SU-DHL-6 (cell line): ENCODE results near the gene LPCAT1.

Source experiments
- H2AFZ ChIP-seq: fragments of 200-600 bp; sonication (generic); 2 replicates; pipeline ENCODE4 v1.6.1; 2014; ENCODE audit warnings: low read depth, mild to moderate bottlenecking, moderate library complexity, mixed read lengths, antibody characterized with exemption, low read length; ENCODE audit not compliant: severe bottlenecking
- H3F3A ChIP-seq: fragments of 200-600 bp; shearing (Covaris generic); 2 replicates; pipeline ENCODE4 v1.6.0; 2016; ENCODE audit warnings: antibody characterized with exemption, mild to moderate bottlenecking; ENCODE audit not compliant: insufficient read depth
- H3K27ac ChIP-seq: fragments of 200-600 bp; sonication (generic); 2 replicates; pipeline ENCODE4 v1.5.1; 2016; ENCODE audit warnings: low read depth, mild to moderate bottlenecking, low read length, moderate library complexity, mixed read lengths
- H3K27me3 ChIP-seq: fragments of 200-600 bp; sonication (generic), shearing (Covaris generic); 2 replicates; pipeline ENCODE4 v1.6.0; 2014; ENCODE audit warnings: mild to moderate bottlenecking, low read length
- H3K36me3 ChIP-seq: fragments of 200-600 bp; sonication (generic); 2 replicates; pipeline ENCODE4 v1.6.1; 2014; ENCODE audit warnings: mild to moderate bottlenecking, low read length, mixed read lengths
- H3K4me2 ChIP-seq: fragments of 300-600, 200-600 bp; shearing (Covaris generic), sonication (generic); 2 replicates; pipeline ENCODE4 v1.6.0; 2014; ENCODE audit warnings: low read length, low read depth, mild to moderate bottlenecking; ENCODE audit not compliant: poor library complexity, severe bottlenecking
- H3K4me3 ChIP-seq: fragments of 200-600 bp; sonication (generic); 2 replicates; pipeline ENCODE4 v1.5.1; 2014; ENCODE audit warnings: antibody characterized with exemption, low read length, mild to moderate bottlenecking, mixed read lengths; ENCODE audit not compliant: insufficient read depth, poor library complexity, severe bottlenecking
- H3K79me2 ChIP-seq: fragments of 200-600 bp; sonication (generic); 2 replicates; pipeline ENCODE4 v1.6.1; 2014; ENCODE audit warnings: mild to moderate bottlenecking, low read length, moderate library complexity; ENCODE audit not compliant: insufficient read depth
- H3K9ac ChIP-seq: fragments of 200-600 bp; sonication (generic); 2 replicates; pipeline ENCODE4 v1.7.0; 2014; ENCODE audit warnings: mild to moderate bottlenecking, low read length
- H3K9me2 ChIP-seq: fragments of 200-600 bp; sonication (generic); replicated peaks from 2 replicates; pipeline ENCODE4 v1.6.1; 2014; ENCODE audit warnings: low read length; ENCODE audit not compliant: insufficient read depth
- H3K9me3 ChIP-seq: fragments of 200-600 bp; sonication (generic); 2 replicates; pipeline ENCODE4 v1.6.1; 2014; ENCODE audit warnings: low read length, mixed read lengths; ENCODE audit not compliant: insufficient read depth
- H4K20me1 ChIP-seq: fragments of 200-600 bp; sonication (generic); 2 replicates; pipeline ENCODE4 v1.6.1; 2014; ENCODE audit warnings: low read depth, mild to moderate bottlenecking, antibody characterized with exemption, low read length, moderate library complexity, mixed read lengths
- EZH2phosphoT487 ChIP-seq: fragments of 200-600 bp; sonication (generic), shearing (Covaris generic); conservative IDR thresholded peaks from 2 replicates; pipeline ENCODE4 v1.6.1; 2018; ENCODE audit warnings: mild to moderate bottlenecking, antibody characterized with exemption, low read length, moderate library complexity, mixed read lengths
- TF ChIP-seq, protein P1 (sequence below): fragments of 200-600 bp; sonication (generic); IDR thresholded peaks from one replicate; pipeline ENCODE4 v1.5.1; 2017; ENCODE audit warnings: antibody characterized with exemption, mild to moderate bottlenecking, low read length, moderate library complexity; ENCODE audit not compliant: insufficient read depth, poor library complexity, severe bottlenecking

Gene LPCAT1

DNA sequence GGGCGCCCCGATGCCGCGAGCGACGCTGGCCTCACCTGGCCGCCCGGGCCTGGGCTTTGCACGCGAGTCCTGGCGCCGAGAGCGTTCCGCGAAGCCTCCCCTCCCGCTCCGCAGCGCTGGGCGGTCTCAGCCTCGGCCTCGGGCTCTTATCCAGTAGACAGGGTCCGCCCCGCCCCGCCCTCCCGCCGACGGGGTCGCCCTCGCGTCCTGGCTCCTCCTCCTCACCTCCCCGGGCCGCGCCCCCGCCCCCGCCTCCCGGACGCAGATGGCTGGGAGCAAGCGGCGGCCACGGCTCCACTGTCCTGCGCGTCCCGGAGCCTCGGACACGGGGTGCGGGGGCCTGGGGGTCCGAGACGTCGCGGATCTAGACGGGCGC, 78.5 kb downstream of the LPCAT1 start, which contains the start of gene SLC6A3:
Gene SLC6A3 (minus strand): TSS at position 128 of the 376 bp plus-strand sequence. CDS start 2,243 bp downstream, outside the sequence.
- Histone ChIP-seq H3K9me2 (no peaks in the 10 kb centered on the region), H3K27ac (no peak within 1 kb of the TSS), H4K20me1 (no peaks in the 10 kb centered on the region), H3K27me3 (no peaks in the 10 kb centered on the region), H2AFZ (no peak within 1 kb of the TSS), H3K36me3 (no peaks in the 10 kb centered on the region), H3K4me3 (no peak within 1 kb of the TSS), H3K9me3 (no peaks in the 10 kb centered on the region), H3K4me2 (no peak within 1 kb of the TSS), H3K9ac (no peak within 1 kb of the TSS), H3F3A (no peaks in the 10 kb centered on the region), H3K79me2 (no peaks in the 10 kb centered on the region)
- TF ChIP-seq, protein P1, sequence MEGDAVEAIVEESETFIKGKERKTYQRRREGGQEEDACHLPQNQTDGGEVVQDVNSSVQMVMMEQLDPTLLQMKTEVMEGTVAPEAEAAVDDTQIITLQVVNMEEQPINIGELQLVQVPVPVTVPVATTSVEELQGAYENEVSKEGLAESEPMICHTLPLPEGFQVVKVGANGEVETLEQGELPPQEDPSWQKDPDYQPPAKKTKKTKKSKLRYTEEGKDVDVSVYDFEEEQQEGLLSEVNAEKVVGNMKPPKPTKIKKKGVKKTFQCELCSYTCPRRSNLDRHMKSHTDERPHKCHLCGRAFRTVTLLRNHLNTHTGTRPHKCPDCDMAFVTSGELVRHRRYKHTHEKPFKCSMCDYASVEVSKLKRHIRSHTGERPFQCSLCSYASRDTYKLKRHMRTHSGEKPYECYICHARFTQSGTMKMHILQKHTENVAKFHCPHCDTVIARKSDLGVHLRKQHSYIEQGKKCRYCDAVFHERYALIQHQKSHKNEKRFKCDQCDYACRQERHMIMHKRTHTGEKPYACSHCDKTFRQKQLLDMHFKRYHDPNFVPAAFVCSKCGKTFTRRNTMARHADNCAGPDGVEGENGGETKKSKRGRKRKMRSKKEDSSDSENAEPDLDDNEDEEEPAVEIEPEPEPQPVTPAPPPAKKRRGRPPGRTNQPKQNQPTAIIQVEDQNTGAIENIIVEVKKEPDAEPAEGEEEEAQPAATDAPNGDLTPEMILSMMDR: no peak
- TF ChIP-seq EZH2phosphoT487: no peak

GRCh38 chr5:1444361-1445189, 79.2 kb downstream of the LPCAT1 start:
- no peak overlapping the region for H3K4me3 ChIP-seq
- no peaks in the 10 kb centered on the region for H3K27me3 ChIP-seq
- no peak overlapping the region for H3K9ac ChIP-seq

DNA sequence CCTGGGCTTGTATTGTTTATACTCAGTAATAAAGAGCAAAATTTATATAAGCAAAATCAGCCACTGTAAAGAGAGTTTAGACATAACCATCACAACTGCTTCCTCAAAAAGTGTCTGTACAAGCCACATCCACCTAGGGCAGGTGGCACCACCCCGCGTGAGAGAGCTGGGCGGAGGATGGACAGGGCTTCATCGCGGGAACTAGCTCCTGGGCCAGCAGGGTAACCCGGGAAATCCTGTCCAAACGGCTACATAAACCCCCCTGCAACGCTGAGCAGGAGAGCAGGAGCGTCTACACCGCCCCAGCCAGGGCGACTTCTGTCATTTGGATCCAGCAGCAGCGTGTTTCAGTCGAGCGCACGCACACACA, 79.8 kb downstream of the LPCAT1 start:
- Histone ChIP-seq H3K27ac (no peak overlapping the region), H3F3A (no peaks in the 10 kb centered on the region), H3K9ac (no peak overlapping the region), H3K4me2 (no peak overlapping the region), H3K9me3 (no peaks in the 10 kb centered on the region), H3K79me2 (no peaks in the 10 kb centered on the region), H3K27me3 (no peaks in the 10 kb centered on the region), H3K9me2 (no peaks in the 10 kb centered on the region), H3K36me3 (no peaks in the 10 kb centered on the region), H2AFZ (no peak overlapping the region), H4K20me1 (no peaks in the 10 kb centered on the region), H3K4me3 (no peak overlapping the region)
- TF ChIP-seq, protein P1: no peak
- TF ChIP-seq EZH2phosphoT487: no peak

More at GRCh38 chr5:1444361-1445189, 79.2 kb downstream of the LPCAT1 start:
- H3K27ac ChIP-seq: no peak overlapping the region
- H3K9me3 ChIP-seq: no peaks in the 10 kb centered on the region
- no peaks in the 10 kb centered on the region for H3K79me2 ChIP-seq
- TF ChIP-seq EZH2phosphoT487: no peak
- TF ChIP-seq, protein P1: no peak
- H3K4me2 ChIP-seq: no peak overlapping the region
- H3F3A ChIP-seq: no peaks in the 10 kb centered on the region
- no peaks in the 10 kb centered on the region for H3K9me2 ChIP-seq
- no peaks in the 10 kb centered on the region for H3K36me3 ChIP-seq
- H4K20me1 ChIP-seq: no peaks in the 10 kb centered on the region
- H2AFZ ChIP-seq: no peak overlapping the region
